Measurements from ENCODE around the gene NMNAT2. TPM values are rescaled to one million over a fixed set of nuclear protein-coding genes. Genes with fewer than 3 reads are reported as not detected.

The NMNAT2 gene
- total and polyA plus RNA-seq, 10 of the 15 experiments (the other 5 are each of a cell fraction or from before 2014, with no cell fraction given), result 0.02 to 2.0 (median 0.60) TPM

DNA sequence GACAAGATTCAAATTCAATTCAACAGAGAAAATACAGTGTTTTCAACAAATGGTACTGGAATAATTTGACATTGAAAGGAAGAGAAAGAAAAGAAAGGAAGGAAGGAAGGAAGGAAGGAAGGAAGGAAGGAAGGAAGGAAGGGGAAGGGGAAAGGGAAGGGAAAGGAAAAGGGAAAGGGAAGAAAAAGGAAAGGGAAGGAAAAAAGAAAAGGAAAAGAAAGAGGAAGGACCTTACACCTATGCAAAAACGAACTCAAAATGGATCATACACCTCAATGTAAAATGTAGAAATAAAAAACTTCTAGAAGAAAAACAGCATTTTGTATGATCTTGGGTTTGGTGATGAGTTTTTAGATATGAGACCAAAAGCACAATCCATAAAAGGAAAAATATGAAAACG is 19.9 kb upstream of the NMNAT2 start (continued):
- TF ChIP-seq, protein P1, sequence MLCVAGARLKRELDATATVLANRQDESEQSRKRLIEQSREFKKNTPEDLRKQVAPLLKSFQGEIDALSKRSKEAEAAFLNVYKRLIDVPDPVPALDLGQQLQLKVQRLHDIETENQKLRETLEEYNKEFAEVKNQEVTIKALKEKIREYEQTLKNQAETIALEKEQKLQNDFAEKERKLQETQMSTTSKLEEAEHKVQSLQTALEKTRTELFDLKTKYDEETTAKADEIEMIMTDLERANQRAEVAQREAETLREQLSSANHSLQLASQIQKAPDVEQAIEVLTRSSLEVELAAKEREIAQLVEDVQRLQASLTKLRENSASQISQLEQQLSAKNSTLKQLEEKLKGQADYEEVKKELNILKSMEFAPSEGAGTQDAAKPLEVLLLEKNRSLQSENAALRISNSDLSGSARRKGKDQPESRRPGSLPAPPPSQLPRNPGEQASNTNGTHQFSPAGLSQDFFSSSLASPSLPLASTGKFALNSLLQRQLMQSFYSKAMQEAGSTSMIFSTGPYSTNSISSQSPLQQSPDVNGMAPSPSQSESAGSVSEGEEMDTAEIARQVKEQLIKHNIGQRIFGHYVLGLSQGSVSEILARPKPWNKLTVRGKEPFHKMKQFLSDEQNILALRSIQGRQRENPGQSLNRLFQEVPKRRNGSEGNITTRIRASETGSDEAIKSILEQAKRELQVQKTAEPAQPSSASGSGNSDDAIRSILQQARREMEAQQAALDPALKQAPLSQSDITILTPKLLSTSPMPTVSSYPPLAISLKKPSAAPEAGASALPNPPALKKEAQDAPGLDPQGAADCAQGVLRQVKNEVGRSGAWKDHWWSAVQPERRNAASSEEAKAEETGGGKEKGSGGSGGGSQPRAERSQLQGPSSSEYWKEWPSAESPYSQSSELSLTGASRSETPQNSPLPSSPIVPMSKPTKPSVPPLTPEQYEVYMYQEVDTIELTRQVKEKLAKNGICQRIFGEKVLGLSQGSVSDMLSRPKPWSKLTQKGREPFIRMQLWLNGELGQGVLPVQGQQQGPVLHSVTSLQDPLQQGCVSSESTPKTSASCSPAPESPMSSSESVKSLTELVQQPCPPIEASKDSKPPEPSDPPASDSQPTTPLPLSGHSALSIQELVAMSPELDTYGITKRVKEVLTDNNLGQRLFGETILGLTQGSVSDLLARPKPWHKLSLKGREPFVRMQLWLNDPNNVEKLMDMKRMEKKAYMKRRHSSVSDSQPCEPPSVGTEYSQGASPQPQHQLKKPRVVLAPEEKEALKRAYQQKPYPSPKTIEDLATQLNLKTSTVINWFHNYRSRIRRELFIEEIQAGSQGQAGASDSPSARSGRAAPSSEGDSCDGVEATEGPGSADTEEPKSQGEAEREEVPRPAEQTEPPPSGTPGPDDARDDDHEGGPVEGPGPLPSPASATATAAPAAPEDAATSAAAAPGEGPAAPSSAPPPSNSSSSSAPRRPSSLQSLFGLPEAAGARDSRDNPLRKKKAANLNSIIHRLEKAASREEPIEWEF (IDR thresholded peaks at IDR 0.05; ENCODE audit: insufficient replicate concordance, low read depth, low read length), result no peak
- TF ChIP-seq, protein P2, sequence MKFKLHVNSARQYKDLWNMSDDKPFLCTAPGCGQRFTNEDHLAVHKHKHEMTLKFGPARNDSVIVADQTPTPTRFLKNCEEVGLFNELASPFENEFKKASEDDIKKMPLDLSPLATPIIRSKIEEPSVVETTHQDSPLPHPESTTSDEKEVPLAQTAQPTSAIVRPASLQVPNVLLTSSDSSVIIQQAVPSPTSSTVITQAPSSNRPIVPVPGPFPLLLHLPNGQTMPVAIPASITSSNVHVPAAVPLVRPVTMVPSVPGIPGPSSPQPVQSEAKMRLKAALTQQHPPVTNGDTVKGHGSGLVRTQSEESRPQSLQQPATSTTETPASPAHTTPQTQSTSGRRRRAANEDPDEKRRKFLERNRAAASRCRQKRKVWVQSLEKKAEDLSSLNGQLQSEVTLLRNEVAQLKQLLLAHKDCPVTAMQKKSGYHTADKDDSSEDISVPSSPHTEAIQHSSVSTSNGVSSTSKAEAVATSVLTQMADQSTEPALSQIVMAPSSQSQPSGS (IDR thresholded peaks at IDR 0.05; ENCODE audit: low read length), result no peak
- no peak for TF ChIP-seq TAF1 (IDR thresholded peaks at IDR 0.05; ENCODE audit: borderline replicate concordance, low read depth, low read length)

DNA sequence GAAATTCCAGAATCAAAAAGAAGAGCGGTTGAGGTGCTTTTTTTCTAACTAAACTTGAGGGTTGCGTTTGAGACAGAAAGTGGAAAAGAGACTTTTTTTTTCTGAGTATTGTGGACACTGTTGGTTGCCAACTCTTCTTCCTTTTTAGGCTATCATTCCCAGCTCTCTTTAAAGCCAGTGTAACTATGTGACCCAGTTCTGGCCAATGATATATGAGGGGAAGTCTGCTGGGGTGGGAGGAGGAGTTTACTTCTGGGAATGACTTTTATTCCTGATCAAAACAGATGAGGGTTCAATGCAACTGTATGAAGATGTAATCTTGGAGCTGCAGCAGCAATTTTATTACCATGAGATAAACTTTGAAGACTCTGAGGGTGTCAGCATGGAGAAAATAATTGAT is 17.3 kb upstream of the NMNAT2 start:
- POLR2A ChIA-PET, result interaction anchor here (0.6 kb wide), 1 partner anchor 559 kb away, joined by 5 read pairs; no protein-coding TSS in a partner anchor
- Histone ChIP-seq H3K27ac (ENCODE audit: control insufficient read depth, insufficient read depth) (no peak overlapping the region), H3K9me3 (replicated peaks; ENCODE audit: control insufficient read depth, insufficient read depth, low read length) (no peaks in the 10 kb centered on the region), H3K27me3 (replicated peaks in 1 of 2; ENCODE audit: control insufficient read depth in 2 of 2, insufficient read depth in 2 of 2, low read length in 1 of 2) (0 out of 4 replicates have a peak, but pooled peaks cover 0 to 3% of the 10 kb centered on the region in 2 experiments), H3K9ac (ENCODE audit: control insufficient read depth, insufficient read depth, low read length) (no peak overlapping the region), H3K4me1 (ENCODE audit: control insufficient read depth, insufficient read depth, low read length) (no peaks in the 10 kb centered on the region), H3K36me3 (ENCODE audit: control insufficient read depth in 2 of 2, insufficient read depth in 2 of 2, low read length in 1 of 2) (no peaks in the 10 kb centered on the region), H3K4me2 (ENCODE audit: control insufficient read depth, insufficient read depth) (no peak overlapping the region), H3K4me3 (no peak overlapping the region), H2AFZ (ENCODE audit: control insufficient read depth, low read depth, low read length) (no peak overlapping the region), H4K20me1 (ENCODE audit: control insufficient read depth, insufficient read depth) (no peaks in the 10 kb centered on the region), H3K79me2 (ENCODE audit: control insufficient read depth, insufficient read depth, low read length) (no peaks in the 10 kb centered on the region)
- in situ Hi-C loops (cut with MboI), result no loop called here
- TF ChIP-seq NFYA (IDR thresholded peaks at IDR 0.05; ENCODE audit: borderline replicate concordance, low read depth, low read length), result no peak
- FAIRE-seq (no peak), ATAC-seq (no peak), DNase-seq (ENCODE audit: low read depth, low spot score) (no peak)
- BruUV-seq (replicated peaks), result no TSS peak
- 65% methylated on average over 2 of the region's 2 CpGs for WGBS (ENCODE audit: insufficient coverage, insufficient replicate concordance, low lambda C conversion rate, missing lambda C conversion rate)
- intact Hi-C loops (cut with micrococcal nuclease; ENCODE audit: unreplicated experiment), result no loop called here
- RAD21 ChIA-PET (ENCODE audit: unreplicated experiment), result no interaction called here
- SMC1A ChIA-PET (ENCODE audit: uncharacterized antibody, unreplicated experiment), result interaction anchor here (1.0 kb wide), 1 partner anchor 20 kb away, joined by 3 read pairs; no protein-coding TSS in a partner anchor
- CTCF ChIA-PET, result no interaction called here

All from GM12878 (cell line).